ENCODE measurements around the gene DISC1.

DNA sequence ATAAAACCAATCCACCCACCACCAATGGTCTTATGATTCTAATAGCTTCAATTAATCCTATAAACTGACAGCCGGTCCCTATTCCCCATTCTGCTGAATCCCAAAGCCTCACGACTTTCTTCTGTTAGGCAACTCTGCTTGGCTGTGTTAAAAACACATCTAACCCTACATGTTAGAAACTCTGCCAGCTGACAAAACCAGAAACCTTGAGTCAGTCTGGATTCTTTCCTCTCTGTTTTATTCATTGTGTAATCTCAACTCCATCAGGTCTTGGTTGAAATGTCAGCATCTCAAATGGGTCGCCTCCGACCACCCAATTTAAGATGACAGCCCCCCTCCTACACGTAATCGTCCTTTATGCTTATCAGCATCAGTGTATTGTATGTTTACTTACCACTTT lies 312.1 kb downstream of the DISC1 start:
- TF ChIP-seq CTCF (conservative IDR thresholded peaks at IDR 0.05 in 1 of 2, IDR thresholded peaks at IDR 0.05 in 1 of 2; ENCODE audit: extremely low read depth in 1 of 2, insufficient read depth in 1 of 2, low read depth in 1 of 2, low read length in 2 of 2) (no peak), EZH2 (IDR thresholded peaks at IDR 0.05; ENCODE audit: borderline replicate concordance, low read length) (no peak)
